Erythroblast (primary cell): ENCODE measurements around the gene UCP2.

Source experiments
- GATA1 ChIP-seq: IDR thresholded peaks from 2 replicates; pipeline ENCODE4 v1.6.1; 2011; ENCODE audit warnings: low read depth, mild to moderate bottlenecking, control low read depth, low read length, moderate library complexity
- POLR2A ChIP-seq: IDR thresholded peaks from 2 replicates; pipeline ENCODE4 v1.6.1; 2011; ENCODE audit warnings: mild to moderate bottlenecking, low read length

GRCh38 chr11:73949912-73950311 is 32.7 kb downstream of the UCP2 start:
- no peak for TF ChIP-seq POLR2A
- no peak for TF ChIP-seq GATA1
